HepG2 (cell line): ENCODE data around the gene ASL. TPM values are rescaled to one million over a fixed set of nuclear protein-coding genes. Genes with fewer than 3 reads are reported as not detected.

Experiments
- BORCS8-MEF2B ChIP-seq: sonication (generic); formaldehyde crosslinking; IDR thresholded peaks from 2 replicates; pipeline ENCODE4 v1.8.0; 2022; ENCODE audit warnings: mild to moderate bottlenecking, missing genetic modification reagents
- CHD2 ChIP-seq: IDR thresholded peaks from 2 replicates; pipeline ENCODE4 v1.6.1; 2011; ENCODE audit warnings: low read depth, low read length, improper control_type of control experiment
- CREM ChIP-seq, 2 experiments: sonication (generic) in 1 of 2; formaldehyde crosslinking in 1 of 2; IDR thresholded peaks; 2 replicates each; pipeline versions ENCODE4 v1.4.0 to v1.6.1; 2016 to 2020; ENCODE audit warnings: antibody characterized with exemption in 1 of 2, mild to moderate bottlenecking in 1 of 2, missing genetic modification reagents in 1 of 2
- HOXA9 ChIP-seq: sonication (generic); formaldehyde crosslinking; IDR thresholded peaks from 2 replicates; pipeline ENCODE4 v1.8.1; 2022; ENCODE audit warnings: missing genetic modification reagents, mild to moderate bottlenecking, moderate library complexity, borderline replicate concordance
- IKZF4 ChIP-seq: sonication (generic); formaldehyde crosslinking; IDR thresholded peaks from 2 replicates; pipeline ENCODE4 v1.5.1; 2020; ENCODE audit warnings: borderline replicate concordance, mild to moderate bottlenecking, low read depth, missing genetic modification reagents; ENCODE audit errors: not compliant biosample characterization
- ISL2 ChIP-seq: sonication (generic); formaldehyde crosslinking; IDR thresholded peaks from 2 replicates; pipeline ENCODE4 v1.5.0; 2020; ENCODE audit warnings: missing genetic modification reagents
- MEF2D ChIP-seq: sonication (generic); formaldehyde crosslinking; IDR thresholded peaks from 2 replicates; pipeline ENCODE4 v1.5.1; 2020; ENCODE audit warnings: mild to moderate bottlenecking, missing genetic modification reagents
- PHF8 ChIP-seq: sonication (generic); formaldehyde crosslinking; IDR thresholded peaks from 2 replicates; pipeline ENCODE4 v1.5.0; 2020; ENCODE audit warnings: missing genetic modification reagents
- PITX1 ChIP-seq: sonication (generic); formaldehyde crosslinking; IDR thresholded peaks from 2 replicates; pipeline ENCODE4 v1.5.1; 2020; ENCODE audit warnings: mild to moderate bottlenecking, missing genetic modification reagents
- PRMT3 ChIP-seq: sonication (generic); formaldehyde crosslinking; IDR thresholded peaks from 2 replicates; pipeline ENCODE4 v1.8.1; 2022; ENCODE audit warnings: low read depth, mild to moderate bottlenecking, moderate library complexity, missing genetic modification reagents, borderline replicate concordance
- SMAD3 ChIP-seq: sonication (generic); formaldehyde crosslinking; IDR thresholded peaks from 2 replicates; pipeline ENCODE4 v1.4.0; 2020; ENCODE audit warnings: missing genetic modification reagents
- U2AF2 ChIP-seq: fragments of 200-400 bp; formaldehyde crosslinking; IDR thresholded peaks from 2 replicates; pipeline ENCODE4 v1.6.1; 2017; ENCODE audit warnings: low read depth, mild to moderate bottlenecking, low read length
- ZBTB7B ChIP-seq: sonication (generic); formaldehyde crosslinking; IDR thresholded peaks from 2 replicates; pipeline ENCODE4 v1.4.0; 2020; ENCODE audit warnings: missing genetic modification reagents
- ZFP36L2 ChIP-seq: sonication (generic); formaldehyde crosslinking; IDR thresholded peaks from 2 replicates; pipeline ENCODE4 v1.4.0; 2020; ENCODE audit warnings: missing genetic modification reagents
- ZNF549 ChIP-seq: sonication (generic); formaldehyde crosslinking; IDR thresholded peaks from 2 replicates; pipeline ENCODE4 v1.5.0; 2020; ENCODE audit warnings: missing genetic modification reagents
- ZNF644 ChIP-seq: IDR thresholded peaks from 2 replicates; pipeline ENCODE4 v1.6.1; 2016; ENCODE audit warnings: low read depth
- ZNF747 ChIP-seq: sonication (generic); formaldehyde crosslinking; IDR thresholded peaks from 2 replicates; pipeline ENCODE4 v1.8.1; 2023; ENCODE audit warnings: missing genetic modification reagents, mild to moderate bottlenecking, borderline replicate concordance
- ZSCAN29 ChIP-seq: sonication (generic); formaldehyde crosslinking; conservative IDR thresholded peaks from 2 replicates; pipeline ENCODE4 v1.4.0; 2020; ENCODE audit warnings: mild to moderate bottlenecking, missing genetic modification reagents
- polyA plus RNA-seq, 8 experiments: library from polyadenylated mRNA; depleted of rRNA in 3 of 8; stranded (reverse) in 7 of 8; unstranded in 1 of 8; fragments of >200 nt; fragmentation: Illumina TruSeq in 4 of 8; extraction: Trizol in 4 of 8; gene quantifications; 2 replicates each; pipeline versions ENCODE4 v1.2.1 to v1.2.3, GENCODE V29; 2011 to 2016; ENCODE audit warnings: low read depth in 4 of 8, missing spikeins in 1 of 8, mixed read lengths in 1 of 8; ENCODE audit not compliant: insufficient read depth in 1 of 8
- total RNA-seq, 5 experiments: library from RNA; depleted of rRNA; stranded (reverse); fragments of >200 nt; fragmentation: Illumina TruSeq; extraction: Trizol; gene quantifications; 2 replicates each; pipeline ENCODE4 v1.2.3, GENCODE V29; 2016; ENCODE audit warnings: low read depth in 1 of 5
- TF ChIP-seq, protein P1 (sequence below): sonication (generic); formaldehyde crosslinking; IDR thresholded peaks from 2 replicates; pipeline ENCODE4 v1.8.0; 2022; ENCODE audit warnings: low read depth, missing genetic modification reagents
- TF ChIP-seq, protein P2 (sequence below): sonication (generic); formaldehyde crosslinking; conservative IDR thresholded peaks from 2 replicates; pipeline ENCODE4 v1.8.0; 2022; ENCODE audit warnings: missing genetic modification reagents
- TF ChIP-seq, protein P3 (sequence below): sonication (generic); formaldehyde crosslinking; IDR thresholded peaks from 2 replicates; pipeline ENCODE4 v1.4.0; 2020; ENCODE audit warnings: missing genetic modification reagents
- TF ChIP-seq, protein P4 (sequence below): IDR thresholded peaks from 2 replicates; pipeline ENCODE4 v1.6.1; 2016

Gene ASL
- total and polyA plus RNA-seq, 2 of the 13 experiments (the other 11 are each of a cell fraction or from before 2014, with no cell fraction given), result 71.4 to 96.5 TPM

DNA sequence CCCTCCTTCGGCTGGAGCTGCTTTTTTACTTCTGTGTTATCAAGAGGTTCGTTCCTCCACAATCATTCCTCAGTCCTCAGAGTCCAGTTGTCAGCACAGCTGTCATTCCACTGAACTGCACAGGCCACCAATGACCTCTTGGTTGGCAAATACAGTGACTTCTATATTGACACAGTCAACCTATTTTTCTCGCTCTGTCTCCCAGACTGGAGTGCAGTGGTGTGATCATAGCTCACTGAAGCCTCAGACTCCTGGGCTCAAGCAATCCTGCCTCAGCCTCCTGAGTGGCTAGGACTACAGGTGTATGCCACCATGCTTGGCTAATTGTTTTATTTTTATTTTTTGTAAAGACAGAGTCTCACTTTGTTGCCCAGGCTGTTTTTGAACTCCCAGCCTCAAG, 66.7 kb downstream of the ASL start (continued):
- TF ChIP-seq, protein P1, sequence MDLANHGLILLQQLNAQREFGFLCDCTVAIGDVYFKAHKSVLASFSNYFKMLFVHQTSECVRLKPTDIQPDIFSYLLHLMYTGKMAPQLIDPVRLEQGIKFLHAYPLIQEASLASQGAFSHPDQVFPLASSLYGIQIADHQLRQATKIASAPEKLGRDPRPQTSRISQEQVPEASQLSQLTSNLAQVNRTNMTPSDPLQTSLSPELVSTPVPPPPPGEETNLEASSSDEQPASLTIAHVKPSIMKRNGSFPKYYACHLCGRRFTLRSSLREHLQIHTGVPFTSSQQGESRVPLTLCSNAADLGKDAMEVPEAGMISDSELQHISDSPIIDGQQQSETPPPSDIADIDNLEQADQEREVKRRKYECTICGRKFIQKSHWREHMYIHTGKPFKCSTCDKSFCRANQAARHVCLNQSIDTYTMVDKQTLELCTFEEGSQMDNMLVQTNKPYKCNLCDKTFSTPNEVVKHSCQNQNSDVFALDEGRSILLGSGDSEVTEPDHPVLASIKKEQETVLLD (CRISPR knock-in tag), result 0 out of 2 replicates have a peak, but pooled peaks have one; percentile 23
- TF ChIP-seq ZNF644, result peak; percentile 90
- TF ChIP-seq U2AF2, result no peak
- TF ChIP-seq PRMT3, result no peak
- no peak for TF ChIP-seq CREM (IDR thresholded peaks at IDR 0.05)
- no peak for TF ChIP-seq CREM (CRISPR knock-in tag; IDR thresholded peaks at IDR 0.05)
- TF ChIP-seq, protein P2, sequence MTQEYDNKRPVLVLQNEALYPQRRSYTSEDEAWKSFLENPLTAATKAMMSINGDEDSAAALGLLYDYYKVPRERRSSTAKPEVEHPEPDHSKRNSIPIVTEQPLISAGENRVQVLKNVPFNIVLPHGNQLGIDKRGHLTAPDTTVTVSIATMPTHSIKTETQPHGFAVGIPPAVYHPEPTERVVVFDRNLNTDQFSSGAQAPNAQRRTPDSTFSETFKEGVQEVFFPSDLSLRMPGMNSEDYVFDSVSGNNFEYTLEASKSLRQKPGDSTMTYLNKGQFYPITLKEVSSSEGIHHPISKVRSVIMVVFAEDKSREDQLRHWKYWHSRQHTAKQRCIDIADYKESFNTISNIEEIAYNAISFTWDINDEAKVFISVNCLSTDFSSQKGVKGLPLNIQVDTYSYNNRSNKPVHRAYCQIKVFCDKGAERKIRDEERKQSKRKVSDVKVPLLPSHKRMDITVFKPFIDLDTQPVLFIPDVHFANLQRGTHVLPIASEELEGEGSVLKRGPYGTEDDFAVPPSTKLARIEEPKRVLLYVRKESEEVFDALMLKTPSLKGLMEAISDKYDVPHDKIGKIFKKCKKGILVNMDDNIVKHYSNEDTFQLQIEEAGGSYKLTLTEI (CRISPR knock-in tag), result no peak
- TF ChIP-seq ZBTB7B (CRISPR knock-in tag), result peak; percentile 72
- TF ChIP-seq HOXA9 (CRISPR knock-in tag), result no peak
- TF ChIP-seq BORCS8-MEF2B (CRISPR knock-in tag), result no peak
- TF ChIP-seq ZNF747 (CRISPR knock-in tag), result no peak
- TF ChIP-seq PHF8, result no peak
- TF ChIP-seq, protein P3, sequence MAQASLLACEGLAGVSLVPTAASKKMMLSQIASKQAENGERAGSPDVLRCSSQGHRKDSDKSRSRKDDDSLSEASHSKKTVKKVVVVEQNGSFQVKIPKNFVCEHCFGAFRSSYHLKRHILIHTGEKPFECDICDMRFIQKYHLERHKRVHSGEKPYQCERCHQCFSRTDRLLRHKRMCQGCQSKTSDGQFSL (CRISPR knock-in tag), result no peak
- TF ChIP-seq ZNF549 (CRISPR knock-in tag), result no peak
- TF ChIP-seq CHD2, result no peak
- TF ChIP-seq ZFP36L2 (CRISPR knock-in tag), result no peak
- TF ChIP-seq ZSCAN29 (CRISPR knock-in tag), result no peak
- 0 out of 2 replicates have a peak, but pooled peaks have one; percentile 37 for TF ChIP-seq PITX1 (CRISPR knock-in tag)
- no peak; the same call in 1 of the 2 replicates for TF ChIP-seq ISL2 (CRISPR knock-in tag)
- TF ChIP-seq SMAD3 (CRISPR knock-in tag), result peak; percentile 78
- TF ChIP-seq MEF2D (CRISPR knock-in tag), result no peak
- no peak for TF ChIP-seq IKZF4 (CRISPR knock-in tag)
- TF ChIP-seq, protein P4, sequence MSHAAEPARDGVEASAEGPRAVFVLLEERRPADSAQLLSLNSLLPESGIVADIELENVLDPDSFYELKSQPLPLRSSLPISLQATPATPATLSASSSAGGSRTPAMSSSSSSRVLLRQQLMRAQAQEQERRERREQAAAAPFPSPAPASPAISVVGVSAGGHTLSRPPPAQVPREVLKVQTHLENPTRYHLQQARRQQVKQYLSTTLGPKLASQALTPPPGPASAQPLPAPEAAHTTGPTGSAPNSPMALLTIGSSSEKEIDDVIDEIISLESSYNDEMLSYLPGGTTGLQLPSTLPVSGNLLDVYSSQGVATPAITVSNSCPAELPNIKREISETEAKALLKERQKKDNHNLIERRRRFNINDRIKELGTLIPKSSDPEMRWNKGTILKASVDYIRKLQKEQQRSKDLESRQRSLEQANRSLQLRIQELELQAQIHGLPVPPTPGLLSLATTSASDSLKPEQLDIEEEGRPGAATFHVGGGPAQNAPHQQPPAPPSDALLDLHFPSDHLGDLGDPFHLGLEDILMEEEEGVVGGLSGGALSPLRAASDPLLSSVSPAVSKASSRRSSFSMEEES (CRISPR knock-in tag), result no peak
